Measurements from ENCODE around the gene SOX5. TPM values are rescaled to one million over a fixed set of nuclear protein-coding genes. Genes with fewer than 3 reads are reported as not detected.

The SOX5 gene
- total RNA-seq, 4 donors from 2014 or later = 0.40 to 8.4 (median 2.2) TPM

- no peaks in the 10 kb centered on the region for H3K4me1 ChIP-seq
- no peaks in the 10 kb centered on the region for H3K9me3 ChIP-seq
- 71 to 84% methylated on average over 4 of the region's 4 CpGs for WGBS, 2 donors
- no peak for DNase-seq
- no peaks in the 10 kb centered on the region for H3K36me3 ChIP-seq
- no peak overlapping the region for H3K27ac ChIP-seq
- no peak overlapping the region for H3K4me3 ChIP-seq
- intact Hi-C loops (cut with DNase I) = no loop called here
- H3K27me3 ChIP-seq = no peaks in the 10 kb centered on the region
- TF ChIP-seq POLR2A (IDR thresholded peaks at IDR 0.05) (no peak), CTCF (IDR thresholded peaks at IDR 0.05) (no peak)
Observed at GRCh38 chr12:23546756-23547155, 402.7 kb downstream of the SOX5 start.

- no peaks in the 10 kb centered on the region for H3K4me1 ChIP-seq
- H3K36me3 ChIP-seq = no peaks in the 10 kb centered on the region
- no peaks in the 10 kb centered on the region for H3K27me3 ChIP-seq
- DNase-seq = no peak
- intact Hi-C loops (cut with DNase I) = no loop called here
- no peaks in the 10 kb centered on the region for H3K9me3 ChIP-seq
- no peak overlapping the region for H3K4me3 ChIP-seq
- WGBS, 2 donors = 80 to 81% methylated on average over 1 of the region's 1 CpG
- no peak for TF ChIP-seq CTCF (IDR thresholded peaks at IDR 0.05)
- no peak for TF ChIP-seq POLR2A (IDR thresholded peaks at IDR 0.05)
- H3K27ac ChIP-seq = no peak overlapping the region
Observed at GRCh38 chr12:23543767-23544166, 405.7 kb downstream of the SOX5 start.

- 92 to 93% methylated on average over 3 of the region's 3 CpGs for WGBS, 2 donors
- no peaks in the 10 kb centered on the region for H3K4me1 ChIP-seq
- no peaks in the 10 kb centered on the region for H3K36me3 ChIP-seq
- TF ChIP-seq POLR2A (IDR thresholded peaks at IDR 0.05) (no peak), CTCF (IDR thresholded peaks at IDR 0.05) (no peak)
- H3K27me3 ChIP-seq = no peaks in the 10 kb centered on the region
- no peak overlapping the region for H3K27ac ChIP-seq
- H3K9me3 ChIP-seq = no peaks in the 10 kb centered on the region
- no peak for DNase-seq
- no peak overlapping the region for H3K4me3 ChIP-seq
- intact Hi-C loops (cut with DNase I) = no loop called here
Observed at GRCh38 chr12:23542187-23542586, 407.3 kb downstream of the SOX5 start.

- 69 to 72% methylated on average over 7 of the region's 7 CpGs for WGBS, 2 donors
- intact Hi-C loops (cut with DNase I) = no loop called here
- TF ChIP-seq CTCF (IDR thresholded peaks at IDR 0.05) (no peak), POLR2A (IDR thresholded peaks at IDR 0.05) (no peak)
Observed at GRCh38 chr12:23540572-23540971, 408.9 kb downstream of the SOX5 start.

GRCh38 chr12:23536293-23536692, 413.2 kb downstream of the SOX5 start:
- Histone ChIP-seq H3K27me3 (no peaks in the 10 kb centered on the region), H3K4me3 (no peak overlapping the region), H3K27ac (no peak overlapping the region), H3K9me3 (no peaks in the 10 kb centered on the region), H3K4me1 (peaks cover 0 to 5% (median 0%) of the 10 kb centered on the region in 3 donors), H3K36me3 (no peaks in the 10 kb centered on the region)
- WGBS, 2 donors = 88 to 89% methylated on average over 7 of the region's 7 CpGs
- DNase-seq = peak; percentile 6
- TF ChIP-seq POLR2A (IDR thresholded peaks at IDR 0.05) (no peak), CTCF (IDR thresholded peaks at IDR 0.05) (no peak)
- intact Hi-C loops (cut with DNase I) = no loop called here

More at GRCh38 chr12:23540572-23540971, 408.9 kb downstream of the SOX5 start:
- no peaks in the 10 kb centered on the region for H3K36me3 ChIP-seq
- no peaks in the 10 kb centered on the region for H3K27me3 ChIP-seq
- H3K4me1 ChIP-seq = no peaks in the 10 kb centered on the region
- H3K4me3 ChIP-seq = no peak overlapping the region
- no peaks in the 10 kb centered on the region for H3K9me3 ChIP-seq
- H3K27ac ChIP-seq = no peak overlapping the region
- no peak for DNase-seq

All from esophagus squamous epithelium (tissue), 5 donors.